AG10803 (cell line): ENCODE data around the gene CCNY.

ENCODE experiments used
- DNase-seq: peaks from one replicate; pipeline ENCODE4 v3.0.0; 2010; ENCODE audit warnings: low read depth
- H3K4me3 ChIP-seq: 2 replicates; pipeline ENCODE4 v1.5.1; 2011; ENCODE audit warnings: mild to moderate bottlenecking, low read length, control low read depth
- CTCF ChIP-seq: conservative IDR thresholded peaks from 2 replicates; pipeline ENCODE4 v1.5.1; 2011; ENCODE audit warnings: mild to moderate bottlenecking, low read length, control low read depth, inconsistent platforms

The CCNY gene

GRCh38 chr10:35334297-35334696, 2.0 kb upstream of the CCNY start:
- no peak for DNase-seq
- peak overlapping the region; percentile 24; the same call in 1 of the 2 replicates for H3K4me3 ChIP-seq
- TF ChIP-seq CTCF = no peak

- H3K4me3 ChIP-seq = peak overlapping the region; percentile 80
- TF ChIP-seq CTCF = no peak
- peak; percentile 25 for DNase-seq
Measured at GRCh38 chr10:35335133-35336083, 901 bp upstream of the CCNY start.

DNA sequence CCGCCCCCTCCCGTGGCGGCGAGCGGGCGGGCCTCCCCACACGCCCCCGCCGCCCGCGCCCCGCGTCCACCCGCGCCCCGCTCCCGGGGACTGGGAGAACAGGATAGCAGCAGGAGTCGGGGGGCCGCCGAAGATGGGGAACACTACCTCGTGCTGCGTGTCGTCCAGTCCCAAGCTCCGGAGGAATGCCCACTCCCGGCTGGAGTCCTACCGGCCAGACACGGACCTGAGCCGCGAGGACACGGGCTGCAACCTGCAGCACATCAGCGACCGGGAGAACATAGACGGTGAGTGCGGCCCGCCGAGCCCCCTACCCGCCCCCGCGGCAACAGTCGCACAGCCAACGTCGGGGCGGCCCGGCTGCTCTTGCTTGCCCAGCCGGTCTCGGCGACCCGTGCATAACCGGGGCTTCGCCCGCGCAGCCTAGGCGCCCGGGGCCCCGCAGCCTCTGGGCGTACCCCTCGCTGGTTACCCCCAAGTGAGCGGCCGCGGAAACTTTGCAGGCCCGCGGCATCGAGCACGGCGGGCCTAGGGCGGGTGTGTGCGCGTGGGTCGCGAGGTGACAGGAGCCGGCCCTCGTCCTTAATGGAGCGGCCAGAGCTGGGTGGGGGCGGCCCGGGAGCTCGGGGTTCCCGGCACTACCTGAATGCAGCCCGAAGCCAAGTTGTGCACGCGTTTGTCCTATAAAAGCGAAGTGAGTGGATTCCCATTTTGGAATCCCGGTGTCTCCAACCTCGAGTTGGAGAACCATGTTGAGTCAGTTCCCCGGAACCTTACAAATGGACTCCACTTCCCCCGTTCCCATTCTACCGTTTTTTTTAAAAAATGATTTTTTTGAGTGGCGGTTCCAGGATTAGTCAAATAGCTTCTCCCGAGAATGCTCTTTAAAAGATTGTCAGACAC, 863 bp downstream of the CCNY start:
- no peak for TF ChIP-seq CTCF
- no peak for DNase-seq
- H3K4me3 ChIP-seq = peak overlapping the region; percentile 80

DNA sequence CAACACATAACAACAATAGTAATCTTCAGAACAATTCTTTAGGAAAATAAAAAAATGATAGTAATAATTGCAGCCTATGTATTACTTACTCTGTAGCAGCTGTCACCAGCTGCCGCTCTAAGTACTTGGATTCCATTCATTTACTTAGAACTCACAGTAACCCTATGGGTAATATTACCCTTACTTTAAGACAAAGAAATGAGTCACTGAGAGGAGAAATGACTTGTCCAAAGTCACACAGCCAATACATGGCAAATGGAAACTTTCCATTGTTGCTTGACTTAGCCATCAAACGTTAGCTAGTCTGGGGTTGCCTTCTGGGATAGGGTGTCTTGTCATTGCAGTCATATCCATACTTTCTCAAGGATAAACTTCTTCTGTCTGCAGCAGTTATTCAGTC, 3.6 kb downstream of the CCNY start:
- DNase-seq = no peak

DNA sequence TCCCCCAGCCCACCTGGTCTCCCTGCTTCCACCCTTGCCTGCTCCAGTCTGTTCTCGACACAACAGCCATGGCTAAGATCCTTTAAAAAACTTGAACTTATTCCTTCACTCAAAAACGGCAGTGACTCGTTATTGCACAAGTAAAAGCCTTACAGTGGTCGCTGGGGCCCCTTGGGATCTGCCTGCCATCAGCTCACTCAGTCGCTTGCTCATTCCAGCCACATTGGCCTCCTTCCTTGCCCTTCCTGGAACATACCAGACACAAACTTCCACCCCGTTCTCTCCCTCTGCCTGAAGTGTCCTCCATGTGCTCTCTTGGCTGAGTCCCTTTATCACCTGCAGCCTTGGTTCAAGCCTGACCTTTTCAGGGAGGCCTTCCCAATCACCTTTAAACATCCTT, 4.7 kb downstream of the CCNY start:
- DNase-seq = peak; percentile 45
- no peak overlapping the region for H3K4me3 ChIP-seq
- TF ChIP-seq CTCF = no peak

More for the DNA sequence above, 3.6 kb downstream of the CCNY start:
- TF ChIP-seq CTCF = no peak
- no peak overlapping the region for H3K4me3 ChIP-seq

- H3K4me3 ChIP-seq = no peak overlapping the region
- DNase-seq = no peak
- TF ChIP-seq CTCF = no peak
Measured at GRCh38 chr10:35341521-35341920, 5.2 kb downstream of the CCNY start.
